Spleen (tissue), 11 donors: ENCODE results near the gene CDC42SE1. TPM values are rescaled to one million over a fixed set of nuclear protein-coding genes. Genes with fewer than 3 reads are reported as not detected.

Experiments used
- DNase-seq: peaks from one replicate; pipeline ENCODE4 v3.0.0-alpha.2; 2020
- H3K27ac ChIP-seq, 8 donors: fragments of 200-600 bp; sonication (generic) in 7 of 8; 1 replicate in 4 of 8; 2 replicates in 4 of 8; pipeline versions ENCODE4 v1.5.0 to v1.8.0; 2016 to 2021; ENCODE audit warnings: inconsistent platforms in 4 of 8, mild to moderate bottlenecking in 4 of 8, moderate library complexity in 1 of 8
- H3K27me3 ChIP-seq, 7 donors: fragments of 200-600 bp; sonication (generic) in 6 of 7; replicated peaks in 1 of 7; 1 replicate in 4 of 7; 2 replicates in 3 of 7; pipeline versions ENCODE4 v1.5.0 to v1.8.0; 2016 to 2021; ENCODE audit warnings: inconsistent platforms in 3 of 7, mild to moderate bottlenecking in 1 of 7
- H3K36me3 ChIP-seq, 6 donors: fragments of 200-600 bp; sonication (generic) in 5 of 6; 1 replicate in 4 of 6; 2 replicates in 2 of 6; pipeline versions ENCODE4 v1.5.0 to v1.8.0; 2016 to 2021; ENCODE audit warnings: inconsistent platforms in 2 of 6
- H3K4me1 ChIP-seq, 6 donors: fragments of 200-600 bp; sonication (generic) in 5 of 6; 1 replicate in 3 of 6; 2 replicates in 3 of 6; pipeline versions ENCODE4 v1.5.0 to v1.8.0; 2016 to 2021; ENCODE audit warnings: inconsistent platforms in 3 of 6
- H3K4me3 ChIP-seq, 8 donors: fragments of 200-600 bp; sonication (generic) in 7 of 8; 1 replicate in 4 of 8; 2 replicates in 4 of 8; pipeline versions ENCODE4 v1.5.0 to v1.8.0; 2016 to 2021; ENCODE audit warnings: inconsistent platforms in 4 of 8, mild to moderate bottlenecking in 4 of 8, moderate library complexity in 2 of 8
- H3K9me3 ChIP-seq, 8 donors: fragments of 200-600 bp; sonication (generic) in 7 of 8; 1 replicate in 4 of 8; 2 replicates in 4 of 8; pipeline versions ENCODE4 v1.5.0 to v1.8.0; 2016 to 2021; ENCODE audit warnings: inconsistent platforms in 4 of 8
- POLR2A ChIP-seq, 3 donors: fragments of 450-650 bp; IDR thresholded peaks; one replicate each; pipeline ENCODE4 v1.5.1; 2017; ENCODE audit warnings: antibody characterized with exemption in 3 of 3, mild to moderate bottlenecking in 1 of 3
- POLR2AphosphoS5 ChIP-seq, 3 donors: sonication (generic); formaldehyde crosslinking; IDR thresholded peaks; one replicate each; pipeline ENCODE4 v1.5.1; 2017; ENCODE audit warnings: antibody characterized with exemption in 3 of 3
- WGBS, 5 donors: extraction: QIAGEN DNeasy Blood & Tissue Kit in 3 of 5; methylation state at CpG; one replicate each; pipeline versions ENCODE4 v1.1.5 to v1.1.7; 2013 to 2018; 5-methylcytosine and 5-hydroxymethylcytosine counted together
- intact Hi-C: fragments of 100-400 bp; cut with DNase I; formaldehyde crosslinking; loops from one replicate; pipeline ENCODE4 v1.15.0; 2023; ENCODE audit warnings: low total_unique reads
- polyA plus RNA-seq, 3 donors: library from polyadenylated mRNA; stranded (reverse); fragments of 200-250 nt; gene quantifications; one replicate each; pipeline ENCODE4 v1.2.1, GENCODE V29; 2013
- total RNA-seq, 7 donors: library from RNA; depleted of rRNA in 3 of 7; stranded (reverse); fragments of >200 nt in 3 of 7; fragmentation: NEBNext Ultra II Directional in 4 of 7; extraction: Animal tissue kit (Norgen Biotek cat#: 25700) in 4 of 7; gene quantifications; one replicate each; pipeline versions ENCODE4 v1.1.0 to v1.2.1, GENCODE V29; 2016 to 2021
- TF ChIP-seq, protein P1 (sequence below), 11 experiments: fragments of 200-600 bp in 7 of 11; fragments of 450-650 bp in 4 of 11; sonication (generic) in 4 of 11; IDR thresholded peaks in 8 of 11; conservative IDR thresholded peaks in 3 of 11; 1 replicate in 7 of 11; 2 replicates in 4 of 11; pipeline versions ENCODE4 v1.4.0 to v1.8.0; 2016 to 2021; ENCODE audit warnings: antibody characterized with exemption in 11 of 11, inconsistent platforms in 4 of 11, mild to moderate bottlenecking in 1 of 11
- donor health status: healthy with polysubstance abuse.
- donor health status: DM: no; HTN: no; CAD: no; lungs with moderate emphysema.
- donor health status: DM: no; HTN: no; CAD: no.
- donor health status: Bipolar disorder and iron deficiency.
- donor health status: healthy.
- donor health status: DM: no; HTN: no; CAD: no.
- donor health status: DM: yes; HTN: yes; CAD: no.

Gene CDC42SE1
- total and polyA plus RNA-seq, 10 donors: 57.0 to 245 (median 188) TPM

DNA sequence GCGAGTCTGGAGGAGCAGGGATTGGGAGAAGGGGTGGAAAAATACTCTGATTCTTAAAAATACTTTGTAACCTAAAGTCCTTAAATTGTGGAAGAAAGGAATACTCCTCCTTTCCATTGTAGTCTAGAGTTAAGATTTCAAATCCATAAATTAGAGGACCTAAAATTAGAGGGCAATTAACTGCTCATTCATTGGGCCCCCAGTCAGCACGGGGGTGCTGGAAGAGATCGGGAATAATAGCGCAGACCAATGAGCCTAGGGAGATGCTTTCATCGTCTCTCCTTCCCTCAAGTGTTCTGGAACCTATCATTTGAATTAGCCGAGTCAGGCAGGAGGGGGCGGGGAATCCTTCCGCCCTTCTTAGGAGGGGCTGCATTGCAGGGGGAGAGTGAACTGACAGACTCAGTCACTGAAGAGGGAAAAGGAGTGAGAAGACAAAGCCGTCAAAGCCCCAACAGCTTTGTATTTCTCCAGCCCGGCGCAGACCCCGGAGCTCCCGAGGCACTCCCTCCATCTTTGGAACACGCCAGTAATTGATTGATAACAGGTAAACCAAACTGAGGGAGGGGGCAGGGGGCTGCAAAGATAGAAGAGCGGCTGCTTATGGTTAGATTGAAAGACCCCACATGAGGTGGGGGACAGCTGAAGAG lies 710 bp upstream of the CDC42SE1 start, which contains the start of gene MLLT11:
TSS of gene MLLT11 (plus strand) at position 391 of the 650 bp plus-strand sequence. CDS start 6,828 bp downstream, outside the sequence.
- Histone ChIP-seq H3K27me3 (no peaks in the 10 kb centered on the region), H3K36me3 (peaks cover 0 to 22% (median 10%) of the 10 kb centered on the region in 6 donors), H3K4me1 (peaks cover 22 to 50% (median 46%) of the 10 kb centered on the region in 6 donors), H3K27ac (peak within 1 kb of the TSS; percentile 94 to 99 (median 96)), H3K4me3 (peak within 1 kb of the TSS; percentile 70 to 93 (median 86)), H3K9me3 (no peaks in the 10 kb centered on the region)
- intact Hi-C loops: no loop called here
- TF ChIP-seq POLR2AphosphoS5 (IDR thresholded peaks at IDR 0.05) (peak in 1 of 3 donors; percentile 14), POLR2A (IDR thresholded peaks at IDR 0.05) (no peak)
- TF ChIP-seq, protein P1, sequence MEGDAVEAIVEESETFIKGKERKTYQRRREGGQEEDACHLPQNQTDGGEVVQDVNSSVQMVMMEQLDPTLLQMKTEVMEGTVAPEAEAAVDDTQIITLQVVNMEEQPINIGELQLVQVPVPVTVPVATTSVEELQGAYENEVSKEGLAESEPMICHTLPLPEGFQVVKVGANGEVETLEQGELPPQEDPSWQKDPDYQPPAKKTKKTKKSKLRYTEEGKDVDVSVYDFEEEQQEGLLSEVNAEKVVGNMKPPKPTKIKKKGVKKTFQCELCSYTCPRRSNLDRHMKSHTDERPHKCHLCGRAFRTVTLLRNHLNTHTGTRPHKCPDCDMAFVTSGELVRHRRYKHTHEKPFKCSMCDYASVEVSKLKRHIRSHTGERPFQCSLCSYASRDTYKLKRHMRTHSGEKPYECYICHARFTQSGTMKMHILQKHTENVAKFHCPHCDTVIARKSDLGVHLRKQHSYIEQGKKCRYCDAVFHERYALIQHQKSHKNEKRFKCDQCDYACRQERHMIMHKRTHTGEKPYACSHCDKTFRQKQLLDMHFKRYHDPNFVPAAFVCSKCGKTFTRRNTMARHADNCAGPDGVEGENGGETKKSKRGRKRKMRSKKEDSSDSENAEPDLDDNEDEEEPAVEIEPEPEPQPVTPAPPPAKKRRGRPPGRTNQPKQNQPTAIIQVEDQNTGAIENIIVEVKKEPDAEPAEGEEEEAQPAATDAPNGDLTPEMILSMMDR (IDR thresholded peaks at IDR 0.05 in 8 of 11, conservative IDR thresholded peaks at IDR 0.05 in 3 of 11): no peak
- DNase-seq: peak; percentile 77
- WGBS, 5 donors: 2 to 5% (median 4%) methylated on average over 15 of the region's 15 CpGs

DNA sequence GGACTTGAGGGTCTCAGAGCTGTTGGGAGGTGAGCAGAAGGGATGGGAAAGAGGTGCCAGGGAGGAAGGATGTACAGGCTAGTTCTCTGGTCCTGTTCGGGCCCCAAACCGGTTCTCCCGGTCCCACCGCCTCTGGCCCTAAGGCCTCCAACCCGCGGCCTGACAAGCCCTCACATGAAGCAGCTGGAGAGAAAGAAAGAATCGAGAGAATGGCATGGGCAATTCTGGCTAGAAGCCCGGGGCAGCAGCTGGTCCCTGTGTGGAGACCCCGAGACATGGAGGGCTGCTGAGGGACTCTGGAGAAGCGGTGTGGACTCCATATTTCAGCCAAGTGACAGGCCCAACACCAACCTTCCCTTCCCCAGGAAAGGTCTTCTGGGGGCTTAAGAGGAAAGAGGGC lies 730 bp downstream of the CDC42SE1 start:
- DNase-seq: peak; percentile 81
- peaks cover 26 to 64% (median 54%) of the 10 kb centered on the region in 6 donors for H3K4me1 ChIP-seq
- intact Hi-C loops: no loop called here

DNA sequence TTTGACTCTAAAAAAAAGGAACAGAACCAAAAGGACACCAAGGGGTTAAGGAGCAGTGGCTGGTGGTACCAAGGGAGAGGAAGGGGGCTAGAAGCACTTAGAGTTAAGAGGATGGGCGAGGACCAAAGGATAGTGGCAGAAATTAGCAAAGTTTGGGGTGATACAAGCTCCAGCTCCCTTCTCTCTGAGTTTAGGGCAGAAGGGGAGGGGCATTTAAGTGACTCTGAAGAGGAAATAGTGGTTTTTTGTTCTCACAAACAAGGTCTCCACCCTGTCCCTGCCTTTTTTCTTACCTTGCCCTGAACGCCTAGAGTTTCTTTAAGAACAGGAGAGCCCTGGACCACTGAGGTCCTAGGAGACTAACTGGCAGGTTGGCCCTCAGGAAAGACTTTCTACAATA lies 3.3 kb downstream of the CDC42SE1 start:
- no peaks in the 10 kb centered on the region for H3K27me3 ChIP-seq
- intact Hi-C loops: no loop called here
- H3K27ac ChIP-seq: peak overlapping the region; percentile 76 to 99 (median 96)
- H3K36me3 ChIP-seq: peaks cover 15 to 62% (median 50%) of the 10 kb centered on the region in 6 donors
- peak overlapping the region; percentile 24 to 93 (median 82) for H3K4me3 ChIP-seq
- peaks cover 26 to 88% (median 61%) of the 10 kb centered on the region in 6 donors for H3K4me1 ChIP-seq
- TF ChIP-seq POLR2AphosphoS5 (IDR thresholded peaks at IDR 0.05): peak in 1 of 3 donors; percentile 53
- TF ChIP-seq, protein P1 (IDR thresholded peaks at IDR 0.05 in 8 of 11, conservative IDR thresholded peaks at IDR 0.05 in 3 of 11): no peak
- H3K9me3 ChIP-seq: no peaks in the 10 kb centered on the region
- WGBS, 5 donors: 11 to 21% (median 18%) methylated on average over 2 of the region's 2 CpGs
- no peak for DNase-seq

More for the DNA sequence above, 730 bp downstream of the CDC42SE1 start:
- Histone ChIP-seq H3K27ac (peak overlapping the region; percentile 94 to 99 (median 96)), H3K27me3 (no peaks in the 10 kb centered on the region), H3K4me3 (peak overlapping the region; percentile 70 to 93 (median 86)), H3K9me3 (no peaks in the 10 kb centered on the region), H3K36me3 (peaks cover 4 to 36% (median 25%) of the 10 kb centered on the region in 6 donors)
- WGBS, 5 donors: 0 to 2% (median 0%) methylated on average over 10 of the region's 10 CpGs
- TF ChIP-seq POLR2AphosphoS5 (IDR thresholded peaks at IDR 0.05) (no peak), POLR2A (IDR thresholded peaks at IDR 0.05) (no peak)
- TF ChIP-seq, protein P1 (IDR thresholded peaks at IDR 0.05 in 8 of 11, conservative IDR thresholded peaks at IDR 0.05 in 3 of 11): no peak

DNA sequence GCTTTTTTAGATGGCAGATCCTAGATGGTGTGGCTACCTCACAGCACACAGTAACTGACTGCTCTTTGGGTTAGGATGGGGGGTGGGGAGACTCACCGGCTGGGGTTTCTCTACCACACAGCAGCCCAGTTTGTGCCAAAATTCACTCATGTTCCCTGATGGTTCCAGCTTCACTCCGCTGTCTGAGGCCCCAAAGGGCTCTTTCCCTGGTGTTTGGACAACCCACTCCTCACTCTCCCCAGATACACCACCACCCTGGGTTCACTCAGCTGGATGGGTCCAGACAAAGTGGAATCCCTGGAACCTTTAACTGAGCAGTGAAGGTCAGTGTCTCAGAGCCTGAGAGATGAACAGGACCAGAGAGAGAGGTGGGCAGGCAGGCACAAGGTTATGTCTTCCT lies 3.8 kb downstream of the CDC42SE1 start:
- Histone ChIP-seq H3K4me3 (peak overlapping the region in 7 of 8 donors; percentile 70 to 93 (median 86)), H3K27me3 (no peaks in the 10 kb centered on the region), H3K4me1 (peaks cover 26 to 88% (median 60%) of the 10 kb centered on the region in 6 donors), H3K27ac (peak overlapping the region; percentile 76 to 99 (median 96)), H3K36me3 (peaks cover 15 to 68% (median 51%) of the 10 kb centered on the region in 6 donors), H3K9me3 (no peaks in the 10 kb centered on the region)
- intact Hi-C loops: no loop called here
- 38 to 92% (median 46%) methylated on average over 1 to 2 of the region's 2 CpGs for WGBS, 5 donors
- DNase-seq: no peak
- TF ChIP-seq POLR2A (IDR thresholded peaks at IDR 0.05) (no peak), POLR2AphosphoS5 (IDR thresholded peaks at IDR 0.05) (no peak)
- TF ChIP-seq, protein P1 (IDR thresholded peaks at IDR 0.05 in 8 of 11, conservative IDR thresholded peaks at IDR 0.05 in 3 of 11): no peak
